Measurements from ENCODE around the gene DNMBP. TPM values are rescaled to one million over a fixed set of nuclear protein-coding genes. Genes with fewer than 3 reads are reported as not detected.

Gene DNMBP, protein sequence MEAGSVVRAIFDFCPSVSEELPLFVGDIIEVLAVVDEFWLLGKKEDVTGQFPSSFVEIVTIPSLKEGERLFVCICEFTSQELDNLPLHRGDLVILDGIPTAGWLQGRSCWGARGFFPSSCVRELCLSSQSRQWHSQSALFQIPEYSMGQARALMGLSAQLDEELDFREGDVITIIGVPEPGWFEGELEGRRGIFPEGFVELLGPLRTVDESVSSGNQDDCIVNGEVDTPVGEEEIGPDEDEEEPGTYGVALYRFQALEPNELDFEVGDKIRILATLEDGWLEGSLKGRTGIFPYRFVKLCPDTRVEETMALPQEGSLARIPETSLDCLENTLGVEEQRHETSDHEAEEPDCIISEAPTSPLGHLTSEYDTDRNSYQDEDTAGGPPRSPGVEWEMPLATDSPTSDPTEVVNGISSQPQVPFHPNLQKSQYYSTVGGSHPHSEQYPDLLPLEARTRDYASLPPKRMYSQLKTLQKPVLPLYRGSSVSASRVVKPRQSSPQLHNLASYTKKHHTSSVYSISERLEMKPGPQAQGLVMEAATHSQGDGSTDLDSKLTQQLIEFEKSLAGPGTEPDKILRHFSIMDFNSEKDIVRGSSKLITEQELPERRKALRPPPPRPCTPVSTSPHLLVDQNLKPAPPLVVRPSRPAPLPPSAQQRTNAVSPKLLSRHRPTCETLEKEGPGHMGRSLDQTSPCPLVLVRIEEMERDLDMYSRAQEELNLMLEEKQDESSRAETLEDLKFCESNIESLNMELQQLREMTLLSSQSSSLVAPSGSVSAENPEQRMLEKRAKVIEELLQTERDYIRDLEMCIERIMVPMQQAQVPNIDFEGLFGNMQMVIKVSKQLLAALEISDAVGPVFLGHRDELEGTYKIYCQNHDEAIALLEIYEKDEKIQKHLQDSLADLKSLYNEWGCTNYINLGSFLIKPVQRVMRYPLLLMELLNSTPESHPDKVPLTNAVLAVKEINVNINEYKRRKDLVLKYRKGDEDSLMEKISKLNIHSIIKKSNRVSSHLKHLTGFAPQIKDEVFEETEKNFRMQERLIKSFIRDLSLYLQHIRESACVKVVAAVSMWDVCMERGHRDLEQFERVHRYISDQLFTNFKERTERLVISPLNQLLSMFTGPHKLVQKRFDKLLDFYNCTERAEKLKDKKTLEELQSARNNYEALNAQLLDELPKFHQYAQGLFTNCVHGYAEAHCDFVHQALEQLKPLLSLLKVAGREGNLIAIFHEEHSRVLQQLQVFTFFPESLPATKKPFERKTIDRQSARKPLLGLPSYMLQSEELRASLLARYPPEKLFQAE (N-terminal part only)
- total RNA-seq (10 to 100 TPM in 1 of 4 donors, 1 to 10 TPM in 3; 7.6 to 10.0 (median 8.0) TPM), polyA plus RNA-seq (5.5 TPM)
- long read RNA-seq, donor 1, full-length matches to known transcripts: 1 of 3 reads
- long read RNA-seq, donor 1, partial matches to known transcripts: 2 of 3 reads
- long read RNA-seq, donor 1, other reads (novel, unspliced or antisense): 0 of 3 reads
- long read RNA-seq, donor 2, partial matches to known transcripts: 0 of 1 reads
- long read RNA-seq, donor 2, other reads (novel, unspliced or antisense): 1 of 1 reads
- long read RNA-seq, donor 3, partial matches to known transcripts: 2 of 3 reads
- long read RNA-seq, donor 3, other reads (novel, unspliced or antisense): 1 of 3 reads
- long read RNA-seq, donor 4, full-length matches to known transcripts: 1 of 2 reads
- long read RNA-seq, donor 4, partial matches to known transcripts: 1 of 2 reads
- long read RNA-seq, donor 4, other reads (novel, unspliced or antisense): 0 of 2 reads

DNA sequence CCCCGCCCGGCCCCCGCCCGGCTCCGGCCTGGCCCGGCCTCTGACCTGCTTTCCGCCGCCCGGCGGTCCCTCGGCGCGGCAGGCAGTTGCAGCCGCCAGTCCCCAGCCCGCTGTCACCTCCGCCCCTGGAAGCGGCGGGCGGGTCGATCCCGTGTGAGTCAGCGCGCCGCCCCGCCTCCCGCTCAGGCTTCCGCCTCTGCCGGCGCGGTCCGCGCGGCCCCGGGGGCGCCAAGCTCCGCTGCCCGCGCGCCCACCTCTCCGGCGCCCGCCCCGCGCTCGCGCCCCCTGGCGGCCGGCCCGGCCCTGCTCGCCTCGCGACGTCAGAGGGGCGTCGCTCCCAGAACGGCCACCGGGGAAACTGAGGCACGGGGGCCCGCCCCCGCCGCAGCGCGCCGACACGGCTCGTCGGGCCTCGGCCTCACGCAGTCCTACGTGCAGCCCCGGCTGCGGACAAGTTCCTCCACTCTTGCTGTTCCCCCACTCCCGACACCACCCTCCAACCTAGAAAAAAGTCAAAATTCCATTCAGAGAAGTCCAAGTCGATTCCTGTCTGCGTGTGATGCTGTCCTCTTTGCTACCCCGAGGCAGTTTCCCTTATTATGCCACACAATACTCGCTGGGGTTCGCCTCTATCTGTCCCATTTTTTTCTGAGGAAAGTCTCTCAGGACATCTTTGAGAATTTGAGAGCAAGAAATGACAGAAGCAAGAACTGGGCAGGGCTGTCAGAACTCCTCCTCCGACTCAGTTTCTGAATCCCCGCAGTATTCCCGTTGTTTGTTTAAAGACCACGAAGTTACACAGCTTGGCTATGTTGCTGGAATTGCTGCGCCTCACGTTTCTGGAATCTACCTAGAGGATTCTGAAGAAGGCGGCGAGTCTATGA is at the start of gene DNMBP:
Gene DNMBP (minus strand): TSS at position 155 of the 884 bp plus-strand sequence. CDS start 37,823 bp downstream, outside the sequence.
- peaks cover 9% of the 10 kb centered on the region for H3K4me1 ChIP-seq (ENCODE audit: control insufficient read depth, insufficient read depth, low read length)
- H3K9me3 ChIP-seq (ENCODE audit: control insufficient read depth, low read length): no peaks in the 10 kb centered on the region
- WGBS: 2% methylated on average over 86 of the region's 86 CpGs
- no peaks in the 10 kb centered on the region for H3K27me3 ChIP-seq (ENCODE audit: control insufficient read depth, insufficient read depth)
- intact Hi-C loops (cut with DNase I): loop anchor here in 3 of 4 donors (5.0 to 10.0 kb wide), 5 partner anchors 38 to 165 kb away; no protein-coding TSS in a partner anchor
- H3K4me3 ChIP-seq (ENCODE audit: low read length): peak within 1 kb of the TSS; percentile 95
- ATAC-seq: peak; percentile 95 to 96
- DNase-seq: peak; percentile 91 to 95 (median 95)
- H3K27ac ChIP-seq (ENCODE audit: low read length): peak within 1 kb of the TSS; percentile 92

DNA sequence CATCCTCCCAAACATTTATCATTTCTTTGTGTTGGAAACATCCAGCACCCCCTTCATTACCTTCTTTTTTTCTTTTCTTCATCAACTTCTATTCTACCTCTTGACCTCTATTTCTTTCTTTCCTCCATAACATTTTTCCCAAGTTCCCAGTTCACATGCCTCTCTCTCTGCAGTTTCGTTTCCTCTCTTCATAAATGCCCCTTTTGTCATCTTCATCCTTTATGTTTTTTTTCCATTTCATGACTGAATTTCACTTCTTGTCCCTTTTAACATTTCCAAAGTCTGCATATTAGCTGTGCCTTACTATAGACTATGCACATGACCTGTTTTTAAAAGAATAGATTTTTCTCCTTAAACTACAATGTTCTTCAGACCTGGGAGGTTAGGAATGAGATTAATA is 48.2 kb upstream of the DNMBP start:
- ATAC-seq: no peak
- H3K27ac ChIP-seq (ENCODE audit: low read length): no peak overlapping the region
- WGBS: 46% methylated on average over 1 of the region's 1 CpG

DNA sequence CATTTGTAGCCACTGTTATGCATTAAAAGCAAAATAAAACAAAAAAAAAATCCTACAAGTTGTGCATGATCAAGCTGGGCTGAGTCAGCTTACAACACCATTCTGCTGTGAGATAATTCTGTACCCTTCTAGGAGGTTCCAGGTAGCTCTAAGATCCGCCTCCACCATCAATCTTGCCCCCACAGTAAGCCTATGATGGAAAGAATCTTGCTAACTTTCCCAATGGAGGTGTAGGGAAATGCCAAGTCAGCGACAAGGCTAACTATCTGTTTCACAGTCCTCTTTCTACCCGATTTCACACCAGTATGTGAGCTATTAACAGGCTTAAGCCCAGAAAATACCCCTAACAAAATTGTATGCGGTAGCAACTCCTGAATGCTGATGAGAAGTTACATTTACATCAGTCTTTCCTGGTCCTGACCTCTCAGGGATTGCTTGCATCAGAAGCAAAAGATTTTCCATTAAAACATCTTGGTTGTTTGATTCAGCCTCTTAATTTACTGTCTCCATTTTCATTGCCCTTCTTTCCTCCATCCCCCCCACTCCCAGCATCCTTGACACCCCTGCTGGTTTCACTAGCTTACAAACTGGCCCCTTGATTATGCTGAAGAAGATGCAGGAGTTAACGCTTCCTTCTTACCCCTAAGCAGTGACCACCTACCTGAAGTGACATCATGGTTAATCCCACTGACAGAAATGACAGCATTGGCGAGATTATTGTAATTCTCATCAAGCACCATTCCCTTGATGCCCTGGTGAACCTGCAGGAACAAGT is 44.1 kb upstream of the DNMBP start:
- DNase-seq: no peak
- Histone ChIP-seq H3K27ac (ENCODE audit: low read length) (no peak overlapping the region), H3K4me1 (ENCODE audit: control insufficient read depth, insufficient read depth, low read length) (no peaks in the 10 kb centered on the region), H3K27me3 (ENCODE audit: control insufficient read depth, insufficient read depth) (no peaks in the 10 kb centered on the region), H3K4me3 (ENCODE audit: low read length) (no peak overlapping the region), H3K9me3 (ENCODE audit: control insufficient read depth, low read length) (no peaks in the 10 kb centered on the region)
- intact Hi-C loops (cut with DNase I): no loop called here
- WGBS: 34% methylated on average over 6 of the region's 6 CpGs
- no peak for ATAC-seq

More for the DNA sequence above, 48.2 kb upstream of the DNMBP start:
- Histone ChIP-seq H3K9me3 (ENCODE audit: control insufficient read depth, low read length) (no peaks in the 10 kb centered on the region), H3K4me3 (ENCODE audit: low read length) (no peak overlapping the region), H3K27me3 (ENCODE audit: control insufficient read depth, insufficient read depth) (no peaks in the 10 kb centered on the region), H3K4me1 (ENCODE audit: control insufficient read depth, insufficient read depth, low read length) (no peaks in the 10 kb centered on the region)
- no peak for DNase-seq
- intact Hi-C loops (cut with DNase I): no loop called here

DNA sequence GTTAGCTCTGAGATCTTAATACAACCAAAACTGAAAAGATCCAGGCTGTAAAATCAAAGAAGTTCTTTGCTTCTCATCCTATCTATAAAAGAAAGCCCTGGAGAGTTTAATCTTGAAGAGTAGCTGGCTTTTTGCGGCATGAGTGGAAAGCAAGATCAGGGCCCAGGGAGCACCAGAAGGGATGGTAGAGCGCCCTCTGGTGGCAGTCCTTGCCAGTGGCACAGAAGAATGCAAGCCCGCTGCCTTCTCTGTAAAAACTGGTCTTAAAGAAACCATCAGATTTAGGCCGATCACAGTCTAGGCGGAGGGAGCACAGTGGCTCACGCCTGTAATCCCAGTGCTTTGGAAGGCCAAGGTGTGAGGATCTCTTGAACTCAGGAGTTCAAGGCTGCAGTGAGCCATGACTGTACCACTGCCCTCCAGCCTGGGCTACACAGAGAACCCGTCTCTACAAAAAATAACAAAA is 36.3 kb upstream of the DNMBP start:
- no peaks in the 10 kb centered on the region for H3K9me3 ChIP-seq (ENCODE audit: control insufficient read depth, low read length)
- WGBS: 18% methylated on average over 7 of the region's 7 CpGs
- DNase-seq: peak; percentile 90 to 96 (median 93)
- ATAC-seq: peak; percentile 74 to 75
- no peak overlapping the region for H3K4me3 ChIP-seq (ENCODE audit: low read length)
- H3K27me3 ChIP-seq (ENCODE audit: control insufficient read depth, insufficient read depth): no peaks in the 10 kb centered on the region
- H3K27ac ChIP-seq (ENCODE audit: low read length): no peak overlapping the region
- intact Hi-C loops (cut with DNase I): loop anchor here (5.0 kb wide), 1 partner anchor 199 kb away; no protein-coding TSS in a partner anchor
- H3K4me1 ChIP-seq (ENCODE audit: control insufficient read depth, insufficient read depth, low read length): peaks cover 4% of the 10 kb centered on the region

DNA sequence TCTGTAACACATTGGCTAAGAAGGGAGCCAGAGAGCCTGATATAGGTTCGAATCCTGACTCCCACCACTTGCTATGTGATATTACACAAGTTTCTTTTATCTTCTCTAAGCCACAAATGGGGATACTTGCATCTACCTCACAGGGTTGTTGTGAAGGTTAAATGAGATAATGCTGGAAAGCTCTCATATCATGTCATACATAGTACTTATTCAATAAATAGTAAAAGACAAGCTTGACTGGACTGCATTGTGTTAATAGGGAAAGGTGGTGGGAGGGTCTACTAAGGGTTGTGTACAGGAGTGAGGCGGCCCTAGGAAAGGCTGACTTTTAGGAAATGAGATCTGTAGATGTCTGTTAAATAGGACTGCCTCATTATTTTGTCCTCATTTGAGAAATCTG is 35.8 kb upstream of the DNMBP start:
- Histone ChIP-seq H3K4me1 (ENCODE audit: control insufficient read depth, insufficient read depth, low read length) (peaks cover 4% of the 10 kb centered on the region), H3K27ac (ENCODE audit: low read length) (no peak overlapping the region), H3K27me3 (ENCODE audit: control insufficient read depth, insufficient read depth) (no peaks in the 10 kb centered on the region), H3K4me3 (ENCODE audit: low read length) (no peak overlapping the region), H3K9me3 (ENCODE audit: control insufficient read depth, low read length) (no peaks in the 10 kb centered on the region)
- no peak for ATAC-seq
- intact Hi-C loops (cut with DNase I): loop anchor here (5.0 kb wide), 1 partner anchor 198 kb away; no protein-coding TSS in a partner anchor
- 53% methylated on average over 2 of the region's 2 CpGs for WGBS
- no peak for DNase-seq

DNA sequence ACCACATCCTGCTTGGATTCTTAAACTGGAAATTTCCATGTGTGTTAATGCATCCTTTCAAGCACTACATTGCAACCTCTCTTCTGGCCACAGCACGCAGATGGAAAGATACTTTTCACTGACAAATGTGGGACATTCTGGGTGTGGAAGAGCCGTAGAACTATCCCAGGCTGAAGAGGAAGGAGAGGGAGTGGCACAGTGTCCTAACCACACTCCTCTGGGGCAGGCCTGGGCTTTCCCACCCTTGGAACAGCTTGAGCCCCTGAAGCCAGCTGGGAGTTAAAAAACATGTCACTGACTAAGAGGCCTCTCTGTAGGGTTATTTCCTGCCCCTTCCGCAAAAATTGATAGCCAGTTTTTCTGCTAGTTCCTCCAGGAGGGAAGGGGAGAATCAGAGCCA is 34.0 kb upstream of the DNMBP start:
- ATAC-seq: peak; percentile 90 to 95
- H3K4me3 ChIP-seq (ENCODE audit: low read length): no peak overlapping the region
- peak overlapping the region; percentile 92 for H3K27ac ChIP-seq (ENCODE audit: low read length)
- peaks cover 4% of the 10 kb centered on the region for H3K4me1 ChIP-seq (ENCODE audit: control insufficient read depth, insufficient read depth, low read length)
- no peaks in the 10 kb centered on the region for H3K9me3 ChIP-seq (ENCODE audit: control insufficient read depth, low read length)
- 22% methylated on average over 3 of the region's 3 CpGs for WGBS
- intact Hi-C loops (cut with DNase I): no loop called here
- peak; percentile 65 to 77 (median 69) for DNase-seq
- no peaks in the 10 kb centered on the region for H3K27me3 ChIP-seq (ENCODE audit: control insufficient read depth, insufficient read depth)

DNA sequence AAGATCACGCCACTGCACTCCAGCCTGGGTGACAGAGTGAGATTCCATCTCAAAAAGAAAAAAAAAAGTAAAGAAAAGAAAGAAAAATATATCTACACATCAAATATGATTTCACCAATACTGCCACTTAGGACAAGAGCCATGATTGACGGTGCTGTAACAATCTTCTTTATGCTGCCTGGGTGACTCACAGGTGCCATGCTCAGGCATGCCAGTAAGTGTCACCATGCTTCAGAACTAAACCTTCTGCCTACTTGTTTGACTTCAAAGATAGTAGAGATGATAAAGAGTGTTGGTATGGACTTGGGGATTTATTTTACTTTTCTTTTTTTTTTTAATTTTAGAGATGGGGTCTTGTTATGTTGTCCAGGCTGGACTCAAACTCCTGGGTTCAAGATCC is 33.6 kb upstream of the DNMBP start:
- 78% methylated on average over 2 of the region's 2 CpGs for WGBS
- intact Hi-C loops (cut with DNase I): no loop called here
- Histone ChIP-seq H3K27me3 (ENCODE audit: control insufficient read depth, insufficient read depth) (no peaks in the 10 kb centered on the region), H3K27ac (ENCODE audit: low read length) (peak overlapping the region; percentile 92), H3K9me3 (ENCODE audit: control insufficient read depth, low read length) (no peaks in the 10 kb centered on the region), H3K4me3 (ENCODE audit: low read length) (no peak overlapping the region), H3K4me1 (ENCODE audit: control insufficient read depth, insufficient read depth, low read length) (peaks cover 4% of the 10 kb centered on the region)
- DNase-seq (no peak), ATAC-seq (no peak)

DNA sequence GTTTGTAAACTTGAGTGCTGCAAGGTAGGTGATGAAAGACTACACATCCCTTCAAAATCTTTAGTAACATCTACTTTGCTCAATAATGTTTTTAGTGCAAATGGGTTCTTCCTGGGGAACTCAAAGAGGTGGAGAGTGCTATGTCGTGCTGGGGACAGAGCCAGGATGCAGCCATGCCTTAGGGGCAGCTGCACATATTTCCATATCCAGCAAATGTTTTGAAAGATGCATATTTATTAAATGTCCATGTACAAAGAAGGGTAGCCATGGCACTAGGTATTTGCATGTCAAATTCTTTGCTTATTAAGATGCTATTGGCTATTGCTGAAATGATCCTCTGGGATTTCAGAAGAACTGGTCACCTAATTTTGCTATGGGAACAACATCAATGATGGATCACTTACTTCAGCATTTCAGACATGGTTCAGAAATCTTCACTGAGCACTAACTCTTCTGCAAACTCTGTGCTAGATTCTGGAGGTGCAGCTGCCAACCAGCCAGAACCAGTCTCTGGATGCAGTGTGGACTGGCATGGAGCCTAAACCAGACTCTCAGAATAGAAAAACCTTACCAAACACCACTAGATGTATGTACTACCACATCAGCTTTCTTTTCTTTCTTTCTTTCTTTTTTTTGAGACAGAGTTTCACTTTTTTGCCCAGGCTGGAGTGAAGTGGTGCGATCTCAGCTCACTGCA is 31.7 kb upstream of the DNMBP start:
- Histone ChIP-seq H3K27ac (ENCODE audit: low read length) (no peak overlapping the region), H3K4me1 (ENCODE audit: control insufficient read depth, insufficient read depth, low read length) (peaks cover 4% of the 10 kb centered on the region), H3K4me3 (ENCODE audit: low read length) (no peak overlapping the region), H3K9me3 (ENCODE audit: control insufficient read depth, low read length) (no peaks in the 10 kb centered on the region), H3K27me3 (ENCODE audit: control insufficient read depth, insufficient read depth) (no peaks in the 10 kb centered on the region)
- DNase-seq (no peak), ATAC-seq (no peak)
- intact Hi-C loops (cut with DNase I): no loop called here
- WGBS: 69% methylated on average over 2 of the region's 2 CpGs
